Kidney epithelial cell (primary cell): ENCODE results near the gene NLRC5. TPM values are rescaled to one million over a fixed set of nuclear protein-coding genes. Genes with fewer than 3 reads are reported as not detected.

Experiments
- DNase-seq: peaks from one replicate; pipeline ENCODE4 v3.0.0-alpha.2; 2010; ENCODE audit warnings: low read depth
- H3K27me3 ChIP-seq: 2 replicates; pipeline ENCODE4 v1.6.0; 2011; ENCODE audit warnings: low read length; ENCODE audit not compliant: control insufficient read depth, insufficient read depth
- H3K36me3 ChIP-seq: 2 replicates; pipeline ENCODE4 v1.5.1; 2011; ENCODE audit warnings: low read length; ENCODE audit not compliant: control insufficient read depth, insufficient read depth
- H3K4me3 ChIP-seq: 2 replicates; pipeline ENCODE4 v1.5.1; 2011; ENCODE audit warnings: low read depth, mild to moderate bottlenecking, control low read depth, low read length
- total RNA-seq: library from RNA; depleted of rRNA; stranded (reverse); fragments of >200 nt; gene quantifications from 2 replicates; pipeline ENCODE4 v1.2.3, GENCODE V29; 2015
- TF ChIP-seq, protein P1 (sequence below): IDR thresholded peaks from 2 replicates; pipeline ENCODE4 v1.5.1; 2011; ENCODE audit warnings: mild to moderate bottlenecking, moderate library complexity, low read length, control low read depth, inconsistent platforms; ENCODE audit not compliant: insufficient read depth, poor library complexity, severe bottlenecking

Gene NLRC5
- total RNA-seq, 1 donor from 2014 or later = 7.7 TPM

GRCh38 chr16:57042157-57043111 is 53.1 kb downstream of the NLRC5 start:
- H3K4me3 ChIP-seq = no peak overlapping the region
- peak; percentile 58 for DNase-seq
- TF ChIP-seq, protein P1, sequence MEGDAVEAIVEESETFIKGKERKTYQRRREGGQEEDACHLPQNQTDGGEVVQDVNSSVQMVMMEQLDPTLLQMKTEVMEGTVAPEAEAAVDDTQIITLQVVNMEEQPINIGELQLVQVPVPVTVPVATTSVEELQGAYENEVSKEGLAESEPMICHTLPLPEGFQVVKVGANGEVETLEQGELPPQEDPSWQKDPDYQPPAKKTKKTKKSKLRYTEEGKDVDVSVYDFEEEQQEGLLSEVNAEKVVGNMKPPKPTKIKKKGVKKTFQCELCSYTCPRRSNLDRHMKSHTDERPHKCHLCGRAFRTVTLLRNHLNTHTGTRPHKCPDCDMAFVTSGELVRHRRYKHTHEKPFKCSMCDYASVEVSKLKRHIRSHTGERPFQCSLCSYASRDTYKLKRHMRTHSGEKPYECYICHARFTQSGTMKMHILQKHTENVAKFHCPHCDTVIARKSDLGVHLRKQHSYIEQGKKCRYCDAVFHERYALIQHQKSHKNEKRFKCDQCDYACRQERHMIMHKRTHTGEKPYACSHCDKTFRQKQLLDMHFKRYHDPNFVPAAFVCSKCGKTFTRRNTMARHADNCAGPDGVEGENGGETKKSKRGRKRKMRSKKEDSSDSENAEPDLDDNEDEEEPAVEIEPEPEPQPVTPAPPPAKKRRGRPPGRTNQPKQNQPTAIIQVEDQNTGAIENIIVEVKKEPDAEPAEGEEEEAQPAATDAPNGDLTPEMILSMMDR = no peak
- H3K36me3 ChIP-seq = no peaks in the 10 kb centered on the region
- no peaks in the 10 kb centered on the region for H3K27me3 ChIP-seq

- Histone ChIP-seq H3K36me3 (no peaks in the 10 kb centered on the region), H3K27me3 (no peaks in the 10 kb centered on the region), H3K4me3 (no peak overlapping the region)
- no peak for DNase-seq
- TF ChIP-seq, protein P1 = no peak
These were observed 53.9 kb downstream of the NLRC5 start for GRCh38 chr16:57043248-57043647.

DNA sequence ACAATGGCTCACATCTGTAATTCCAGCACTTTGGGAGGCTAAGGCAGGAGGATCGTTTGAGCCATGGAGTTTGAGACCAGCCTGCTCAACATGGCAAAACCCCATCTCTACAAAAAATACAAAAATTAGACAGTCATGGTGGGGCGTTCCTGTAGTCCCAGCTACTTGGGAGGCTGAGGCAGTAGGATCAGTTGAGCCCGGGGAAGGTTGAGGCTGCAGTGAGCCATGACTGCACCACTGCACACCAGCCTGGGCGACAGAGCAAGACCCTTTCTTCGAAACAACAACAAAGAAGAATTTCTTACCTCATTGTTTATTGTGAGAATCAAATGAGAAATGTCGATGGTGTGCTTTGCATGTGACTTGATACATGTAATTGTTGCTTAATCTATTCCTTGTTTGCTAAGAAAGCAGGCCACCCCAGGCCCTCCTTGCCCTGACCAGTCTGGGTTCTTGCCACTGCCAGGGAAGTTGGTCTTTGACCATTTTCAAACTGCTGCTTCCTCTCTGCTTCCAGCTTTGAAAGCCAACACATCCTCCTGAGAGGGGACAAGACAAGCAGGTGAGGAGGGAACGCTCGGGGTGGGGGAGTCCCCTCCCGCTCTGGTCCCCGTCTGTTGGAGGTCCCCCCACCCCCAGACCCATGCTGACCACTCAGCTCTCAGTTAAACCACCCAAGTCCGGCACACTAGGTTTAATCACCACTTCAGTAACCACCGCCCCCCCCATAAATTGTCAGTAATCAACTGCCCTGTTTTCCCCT is 55.8 kb downstream of the NLRC5 start:
- H3K36me3 ChIP-seq = no peaks in the 10 kb centered on the region
- DNase-seq = no peak
- no peak overlapping the region for H3K4me3 ChIP-seq
- H3K27me3 ChIP-seq = no peaks in the 10 kb centered on the region
- TF ChIP-seq, protein P1 = no peak

- Histone ChIP-seq H3K4me3 (no peak overlapping the region), H3K27me3 (no peaks in the 10 kb centered on the region), H3K36me3 (no peaks in the 10 kb centered on the region)
- TF ChIP-seq, protein P1 = peak; percentile 87
- DNase-seq = no peak
These were observed 56.5 kb downstream of the NLRC5 start for GRCh38 chr16:57045694-57046381.

- Histone ChIP-seq H3K4me3 (no peak overlapping the region), H3K27me3 (no peaks in the 10 kb centered on the region), H3K36me3 (no peaks in the 10 kb centered on the region)
- DNase-seq = no peak
- TF ChIP-seq, protein P1 = no peak
These were observed 58.7 kb downstream of the NLRC5 start for GRCh38 chr16:57048095-57048494.
